Measurements from ENCODE around the gene ORAI3.

ORAI3 gene

GRCh38 chr16:30992276-30992780 lies 43.5 kb downstream of the ORAI3 start:
- no peak for DNase-seq (ENCODE audit: low read depth)

- DNase-seq (ENCODE audit: low read depth) = no peak
Observed at GRCh38 chr16:30992931-30993816, 44.3 kb downstream of the ORAI3 start.

- DNase-seq (ENCODE audit: low read depth) = no peak
Observed at GRCh38 chr16:30995927-30996323, 47.1 kb downstream of the ORAI3 start.

- DNase-seq (ENCODE audit: low read depth) = no peak
Observed at GRCh38 chr16:30996324-30996984, 47.6 kb downstream of the ORAI3 start.

GRCh38 chr16:30996985-30997724 lies 48.3 kb downstream of the ORAI3 start:
- no peak for DNase-seq (ENCODE audit: low read depth)

- peak; percentile 55 for DNase-seq (ENCODE audit: low read depth)
Observed at GRCh38 chr16:30997725-30998711, 49.1 kb downstream of the ORAI3 start.

- DNase-seq (ENCODE audit: low read depth) = no peak
Observed at GRCh38 chr16:30998852-30999761, 50.2 kb downstream of the ORAI3 start.

GRCh38 chr16:31000671-31001382 lies 52.0 kb downstream of the ORAI3 start:
- no peak for DNase-seq (ENCODE audit: low read depth)

- DNase-seq (ENCODE audit: low read depth) = no peak
Observed at GRCh38 chr16:31001507-31002249, 52.8 kb downstream of the ORAI3 start.

GRCh38 chr16:31002250-31002700 lies 53.4 kb downstream of the ORAI3 start:
- DNase-seq (ENCODE audit: low read depth) = no peak

GRCh38 chr16:31002862-31003341 lies 54.0 kb downstream of the ORAI3 start:
- DNase-seq (ENCODE audit: low read depth) = no peak

- DNase-seq (ENCODE audit: low read depth) = no peak
Observed at GRCh38 chr16:31003744-31004143, 54.9 kb downstream of the ORAI3 start.
